ENCODE measurements around the gene CALM1. TPM values are rescaled to one million over a fixed set of nuclear protein-coding genes. Genes with fewer than 3 reads are reported as not detected.
"Not testable (repeated sequence)": the region's sequence is repeated elsewhere in the genome, so short reads cannot be mapped to it uniquely, and the experiment has no call there.

Gene CALM1
- total and polyA plus RNA-seq, 10 of the 15 experiments (the other 5 are each of a cell fraction or from before 2014, with no cell fraction given), result 110 to 729 (median 261) TPM

- intact Hi-C loops (cut with micrococcal nuclease; ENCODE audit: unreplicated experiment) (loop anchor here (5.0 kb wide), 2 partner anchors 62 to 363 kb away; partner anchors contain the start of gene NRDE2), in situ Hi-C loops (cut with MboI) (loop anchor here (25.0 kb wide), 1 partner anchor 1118 kb away; the partner anchor contains the start of gene PPP4R3A)
- DNase-seq (ENCODE audit: low read depth, low spot score); H4K20me1 ChIP-seq (ENCODE audit: control insufficient read depth, insufficient read depth); H3K4me1 ChIP-seq (ENCODE audit: control insufficient read depth, insufficient read depth, low read length); H3K9ac ChIP-seq (ENCODE audit: control insufficient read depth, insufficient read depth, low read length); H2AFZ ChIP-seq (ENCODE audit: control insufficient read depth, low read depth, low read length); ATAC-seq; BruUV-seq (replicated peaks); H3K9me3 ChIP-seq (replicated peaks; ENCODE audit: control insufficient read depth, insufficient read depth, low read length); H3K36me3 ChIP-seq (ENCODE audit: control insufficient read depth in 2 of 2, insufficient read depth in 2 of 2, low read length in 1 of 2); FAIRE-seq; H3K4me2 ChIP-seq (ENCODE audit: control insufficient read depth, insufficient read depth); H3K27ac ChIP-seq (ENCODE audit: control insufficient read depth, insufficient read depth); H3K4me3 ChIP-seq; H3K27me3 ChIP-seq (replicated peaks in 1 of 2; ENCODE audit: control insufficient read depth in 2 of 2, insufficient read depth in 2 of 2, low read length in 1 of 2): not testable (repeated sequence)
- peaks cover 27% of the 10 kb centered on the region for H3K79me2 ChIP-seq (ENCODE audit: control insufficient read depth, insufficient read depth, low read length)
- ChIA-PET SMC1A (ENCODE audit: uncharacterized antibody, unreplicated experiment) (interaction anchor here (1.7 kb wide), 1 partner anchor 11 kb away, joined by 9 read pairs; no protein-coding TSS in a partner anchor), CTCF (interaction anchor here (0.9 kb wide), 1 partner anchor 9 kb away, joined by 3 read pairs; no protein-coding TSS in a partner anchor), RAD21 (ENCODE audit: unreplicated experiment) (interaction anchor here (1.2 kb wide), 1 partner anchor 11 kb away, joined by 3 read pairs; no protein-coding TSS in a partner anchor), POLR2A (interaction anchor here (4.3 kb wide), 1 partner anchor 11 kb away, joined by 43 read pairs; no protein-coding TSS in a partner anchor)
- 86% methylated on average over 8 of the region's 8 CpGs for WGBS (ENCODE audit: insufficient coverage, insufficient replicate concordance, low lambda C conversion rate, missing lambda C conversion rate)
These were observed 2.0 kb upstream of the CALM1 start for GRCh38 chr14:90394782-90395181.

GRCh38 chr14:90397425-90398314 is 841 bp downstream of the CALM1 start:
- no TSS peak for BruUV-seq (replicated peaks)
- peak; percentile 57 for ATAC-seq
- no peaks in the 10 kb centered on the region; a peak in 1 of 4 replicates for H3K27me3 ChIP-seq (replicated peaks in 1 of 2; ENCODE audit: control insufficient read depth in 2 of 2, insufficient read depth in 2 of 2, low read length in 1 of 2)
- CTCF ChIA-PET, result interaction anchor here (2.1 kb wide), 1 partner anchor 15 kb away, joined by 9 read pairs; no protein-coding TSS in a partner anchor
- H2AFZ ChIP-seq (ENCODE audit: control insufficient read depth, low read depth, low read length), result no peak overlapping the region
- no peaks in the 10 kb centered on the region for H3K9me3 ChIP-seq (replicated peaks; ENCODE audit: control insufficient read depth, insufficient read depth, low read length)
- 0% methylated on average over 22 of the region's 89 CpGs for WGBS (ENCODE audit: insufficient coverage, insufficient replicate concordance, low lambda C conversion rate, missing lambda C conversion rate)
- peaks cover 6% of the 10 kb centered on the region for H3K4me1 ChIP-seq (ENCODE audit: control insufficient read depth, insufficient read depth, low read length)
- SMC1A ChIA-PET (ENCODE audit: uncharacterized antibody, unreplicated experiment), result interaction anchor here (0.8 kb wide), 1 partner anchor 14 kb away, joined by 4 read pairs; no protein-coding TSS in a partner anchor
- DNase-seq (ENCODE audit: low read depth, low spot score), result no peak
- H3K79me2 ChIP-seq (ENCODE audit: control insufficient read depth, insufficient read depth, low read length), result peaks cover 39% of the 10 kb centered on the region
- TF ChIP-seq BRCA1 (IDR thresholded peaks at IDR 0.05; ENCODE audit: low read depth, low read length) (peak; percentile 41; the same call in 1 of the 2 replicates), CHD2 (IDR thresholded peaks at IDR 0.05; ENCODE audit: borderline replicate concordance, low read depth, low read length) (peak; percentile 57; the same call in 1 of the 2 replicates), TCF12 (IDR thresholded peaks at IDR 0.05; ENCODE audit: low read depth, low read length) (0 out of 2 replicates have a peak, but pooled peaks have one; percentile 7), CEBPB (IDR thresholded peaks at IDR 0.05; ENCODE audit: borderline replicate concordance in 1 of 2, low read depth in 2 of 2, low read length in 2 of 2) (no peak), PAX8 (IDR thresholded peaks at IDR 0.05) (no peak), BCL11A (IDR thresholded peaks at IDR 0.05; ENCODE audit: low read depth, low read length) (no peak), IKZF2 (IDR thresholded peaks at IDR 0.05) (no peak), IKZF1 (conservative IDR thresholded peaks at IDR 0.05) (0 out of 2 replicates have a peak, but pooled peaks have one; percentile 42), POLR2A (IDR thresholded peaks at IDR 0.05; ENCODE audit: low read depth, low read length) (0 out of 2 replicates have a peak, but pooled peaks have one; percentile 37), JUND (IDR thresholded peaks at IDR 0.05; ENCODE audit: low read depth, low read length) (no peak)
- peaks cover 6 to 22% of the 10 kb centered on the region in 2 experiments for H3K36me3 ChIP-seq (ENCODE audit: control insufficient read depth in 2 of 2, insufficient read depth in 2 of 2, low read length in 1 of 2)
- intact Hi-C loops (cut with micrococcal nuclease; ENCODE audit: unreplicated experiment), result loop anchor here (5.0 kb wide), 2 partner anchors 65 to 360 kb away; partner anchors contain the start of gene NRDE2
- peaks cover 9% of the 10 kb centered on the region; the same call in 1 of the 2 replicates for H4K20me1 ChIP-seq (ENCODE audit: control insufficient read depth, insufficient read depth)
- H3K9ac ChIP-seq (ENCODE audit: control insufficient read depth, insufficient read depth, low read length), result peak overlapping the region; percentile 84
- POLR2A ChIA-PET, result interaction anchor here (0.7 to 4.3 kb wide), 3 partner anchors 9 to 683 kb away, joined by 3 to 43 read pairs (median 4); no protein-coding TSS in a partner anchor
- H3K4me2 ChIP-seq (ENCODE audit: control insufficient read depth, insufficient read depth), result peak overlapping the region; percentile 86
- in situ Hi-C loops (cut with MboI), result loop anchor here (25.0 kb wide), 1 partner anchor 1115 kb away; the partner anchor contains the start of gene PPP4R3A
- peak overlapping the region; percentile 59 for H3K27ac ChIP-seq (ENCODE audit: control insufficient read depth, insufficient read depth)
- RAD21 ChIA-PET (ENCODE audit: unreplicated experiment), result interaction anchor here (1.3 kb wide), 1 partner anchor 14 kb away, joined by 4 read pairs; no protein-coding TSS in a partner anchor
- peak overlapping the region; percentile 99 for H3K4me3 ChIP-seq
- FAIRE-seq, result no peak

Measured in GM12878 (cell line).